ENCODE measurements around the gene NUBP1.

GRCh38 chr16:10762336-10763016 lies 18.8 kb downstream of the NUBP1 start:
- no peak for TF ChIP-seq CTCF (IDR thresholded peaks at IDR 0.05; ENCODE audit: borderline replicate concordance, extremely low read depth, low read length, poor library complexity, severe bottlenecking)
- no peak for TF ChIP-seq EZH2 (IDR thresholded peaks at IDR 0.05; ENCODE audit: borderline replicate concordance, low read depth, low read length, severe bottlenecking)

Data from DND-41 (cell line).